ENCODE measurements around the gene KIAA1549.

The KIAA1549 gene

DNA sequence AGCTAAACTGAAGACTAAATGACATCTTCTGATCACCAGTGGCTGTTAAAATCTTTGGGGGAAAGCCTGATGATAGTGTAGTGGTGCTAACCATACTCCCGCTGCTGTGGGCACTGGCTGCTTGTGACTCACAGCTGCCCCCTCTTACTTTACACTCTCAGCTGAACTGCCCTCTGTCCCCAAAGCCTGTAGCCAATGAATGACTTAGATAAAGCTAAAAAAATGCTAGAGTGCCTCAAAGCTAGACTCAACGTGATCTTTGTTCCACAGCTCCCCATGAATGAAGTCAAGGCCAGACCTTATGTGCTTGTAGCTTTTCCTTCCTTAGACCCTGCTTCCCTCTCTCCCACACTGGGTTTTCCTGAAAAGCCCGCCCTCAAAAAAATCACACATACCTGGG lies 48.2 kb upstream of the KIAA1549 start:
- ChIA-PET POLR2A (no interaction called here), CTCF (interaction anchor here (1.1 to 2.0 kb wide), 3 partner anchors 11 to 46 kb away, joined by 3 to 5 read pairs (median 4); no protein-coding TSS in a partner anchor)
- Histone ChIP-seq H3K4me1 (ENCODE audit: control insufficient read depth, insufficient read depth, low read length) (no peaks in the 10 kb centered on the region), H3K27ac (ENCODE audit: extremely low read depth, low read depth, low read length) (no peak overlapping the region), H3K4me3 (ENCODE audit: low read depth, low read length) (no peak overlapping the region), H3K9me3 (ENCODE audit: control insufficient read depth, insufficient read depth, low read depth, low read length) (no peaks in the 10 kb centered on the region), H3K36me3 (ENCODE audit: control insufficient read depth in 2 of 2, insufficient read depth in 1 of 2, low read length in 2 of 2) (peaks cover 0 to 25% of the 10 kb centered on the region in 2 experiments; a peak in 1 of 3 replicates)
- no peak for TF ChIP-seq ZNF133 (tag by site-specific recombination; IDR thresholded peaks at IDR 0.05)
- no peak for TF ChIP-seq KLF9 (tag by site-specific recombination; IDR thresholded peaks at IDR 0.05; ENCODE audit: low read depth)
- no peak for TF ChIP-seq ZNF18 (tag by site-specific recombination; IDR thresholded peaks at IDR 0.05)
- TF ChIP-seq, protein P1, sequence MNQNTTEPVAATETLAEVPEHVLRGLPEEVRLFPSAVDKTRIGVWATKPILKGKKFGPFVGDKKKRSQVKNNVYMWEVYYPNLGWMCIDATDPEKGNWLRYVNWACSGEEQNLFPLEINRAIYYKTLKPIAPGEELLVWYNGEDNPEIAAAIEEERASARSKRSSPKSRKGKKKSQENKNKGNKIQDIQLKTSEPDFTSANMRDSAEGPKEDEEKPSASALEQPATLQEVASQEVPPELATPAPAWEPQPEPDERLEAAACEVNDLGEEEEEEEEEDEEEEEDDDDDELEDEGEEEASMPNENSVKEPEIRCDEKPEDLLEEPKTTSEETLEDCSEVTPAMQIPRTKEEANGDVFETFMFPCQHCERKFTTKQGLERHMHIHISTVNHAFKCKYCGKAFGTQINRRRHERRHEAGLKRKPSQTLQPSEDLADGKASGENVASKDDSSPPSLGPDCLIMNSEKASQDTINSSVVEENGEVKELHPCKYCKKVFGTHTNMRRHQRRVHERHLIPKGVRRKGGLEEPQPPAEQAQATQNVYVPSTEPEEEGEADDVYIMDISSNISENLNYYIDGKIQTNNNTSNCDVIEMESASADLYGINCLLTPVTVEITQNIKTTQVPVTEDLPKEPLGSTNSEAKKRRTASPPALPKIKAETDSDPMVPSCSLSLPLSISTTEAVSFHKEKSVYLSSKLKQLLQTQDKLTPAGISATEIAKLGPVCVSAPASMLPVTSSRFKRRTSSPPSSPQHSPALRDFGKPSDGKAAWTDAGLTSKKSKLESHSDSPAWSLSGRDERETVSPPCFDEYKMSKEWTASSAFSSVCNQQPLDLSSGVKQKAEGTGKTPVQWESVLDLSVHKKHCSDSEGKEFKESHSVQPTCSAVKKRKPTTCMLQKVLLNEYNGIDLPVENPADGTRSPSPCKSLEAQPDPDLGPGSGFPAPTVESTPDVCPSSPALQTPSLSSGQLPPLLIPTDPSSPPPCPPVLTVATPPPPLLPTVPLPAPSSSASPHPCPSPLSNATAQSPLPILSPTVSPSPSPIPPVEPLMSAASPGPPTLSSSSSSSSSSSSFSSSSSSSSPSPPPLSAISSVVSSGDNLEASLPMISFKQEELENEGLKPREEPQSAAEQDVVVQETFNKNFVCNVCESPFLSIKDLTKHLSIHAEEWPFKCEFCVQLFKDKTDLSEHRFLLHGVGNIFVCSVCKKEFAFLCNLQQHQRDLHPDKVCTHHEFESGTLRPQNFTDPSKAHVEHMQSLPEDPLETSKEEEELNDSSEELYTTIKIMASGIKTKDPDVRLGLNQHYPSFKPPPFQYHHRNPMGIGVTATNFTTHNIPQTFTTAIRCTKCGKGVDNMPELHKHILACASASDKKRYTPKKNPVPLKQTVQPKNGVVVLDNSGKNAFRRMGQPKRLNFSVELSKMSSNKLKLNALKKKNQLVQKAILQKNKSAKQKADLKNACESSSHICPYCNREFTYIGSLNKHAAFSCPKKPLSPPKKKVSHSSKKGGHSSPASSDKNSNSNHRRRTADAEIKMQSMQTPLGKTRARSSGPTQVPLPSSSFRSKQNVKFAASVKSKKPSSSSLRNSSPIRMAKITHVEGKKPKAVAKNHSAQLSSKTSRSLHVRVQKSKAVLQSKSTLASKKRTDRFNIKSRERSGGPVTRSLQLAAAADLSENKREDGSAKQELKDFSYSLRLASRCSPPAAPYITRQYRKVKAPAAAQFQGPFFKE (tag by site-specific recombination; IDR thresholded peaks at IDR 0.05; ENCODE audit: borderline replicate concordance): no peak
- TF ChIP-seq ZNF148 (tag by site-specific recombination; IDR thresholded peaks at IDR 0.05; ENCODE audit: borderline replicate concordance): no peak
- TF ChIP-seq ZNF394 (tag by site-specific recombination; IDR thresholded peaks at IDR 0.05; ENCODE audit: borderline replicate concordance): no peak
- TF ChIP-seq KLF16 (tag by site-specific recombination; IDR thresholded peaks at IDR 0.05): no peak
- TF ChIP-seq, protein P2, sequence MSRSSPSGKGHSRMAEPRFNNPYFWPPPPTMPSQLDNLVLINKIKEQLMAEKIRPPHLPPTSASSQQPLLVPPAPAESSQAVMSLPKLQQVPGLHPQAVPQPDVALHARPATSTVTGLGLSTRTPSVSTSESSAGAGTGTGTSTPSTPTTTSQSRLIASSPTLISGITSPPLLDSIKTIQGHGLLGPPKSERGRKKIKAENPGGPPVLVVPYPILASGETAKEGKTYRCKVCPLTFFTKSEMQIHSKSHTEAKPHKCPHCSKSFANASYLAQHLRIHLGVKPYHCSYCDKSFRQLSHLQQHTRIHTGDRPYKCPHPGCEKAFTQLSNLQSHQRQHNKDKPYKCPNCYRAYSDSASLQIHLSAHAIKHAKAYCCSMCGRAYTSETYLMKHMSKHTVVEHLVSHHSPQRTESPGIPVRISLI (tag by site-specific recombination; IDR thresholded peaks at IDR 0.05): no peak
- no peak for TF ChIP-seq KLF8 (tag by site-specific recombination; IDR thresholded peaks at IDR 0.05)
- no peak for TF ChIP-seq GLI4 (tag by site-specific recombination; IDR thresholded peaks at IDR 0.05)
- TF ChIP-seq ZNF248 (tag by site-specific recombination; IDR thresholded peaks at IDR 0.05): no peak
- TF ChIP-seq ZNF654 (tag by site-specific recombination; IDR thresholded peaks at IDR 0.05; ENCODE audit: low read depth): no peak
- TF ChIP-seq ZNF677 (tag by site-specific recombination; IDR thresholded peaks at IDR 0.05): no peak
- TF ChIP-seq EGR2 (tag by site-specific recombination; IDR thresholded peaks at IDR 0.05; ENCODE audit: low read depth): no peak
- no peak for TF ChIP-seq ZNF558 (tag by site-specific recombination; IDR thresholded peaks at IDR 0.05)
